SU-DHL-6 (cell line): ENCODE data around the gene TDP1.
A peak's percentile ranks its signal among the peaks of the same experiment; 100 is the strongest.

Experiments
- H2AFZ ChIP-seq: fragments of 200-600 bp; sonication (generic); 2 replicates; pipeline ENCODE4 v1.6.1; 2014; ENCODE audit warnings: low read depth, mild to moderate bottlenecking, moderate library complexity, mixed read lengths, antibody characterized with exemption, low read length; ENCODE audit not compliant: severe bottlenecking
- H3F3A ChIP-seq: fragments of 200-600 bp; shearing (Covaris generic); 2 replicates; pipeline ENCODE4 v1.6.0; 2016; ENCODE audit warnings: antibody characterized with exemption, mild to moderate bottlenecking; ENCODE audit not compliant: insufficient read depth
- H3K27ac ChIP-seq: fragments of 200-600 bp; sonication (generic); 2 replicates; pipeline ENCODE4 v1.5.1; 2016; ENCODE audit warnings: low read depth, mild to moderate bottlenecking, low read length, moderate library complexity, mixed read lengths
- H3K27me3 ChIP-seq: fragments of 200-600 bp; sonication (generic), shearing (Covaris generic); 2 replicates; pipeline ENCODE4 v1.6.0; 2014; ENCODE audit warnings: mild to moderate bottlenecking, low read length
- H3K36me3 ChIP-seq: fragments of 200-600 bp; sonication (generic); 2 replicates; pipeline ENCODE4 v1.6.1; 2014; ENCODE audit warnings: mild to moderate bottlenecking, low read length, mixed read lengths
- H3K4me2 ChIP-seq: fragments of 300-600, 200-600 bp; shearing (Covaris generic), sonication (generic); 2 replicates; pipeline ENCODE4 v1.6.0; 2014; ENCODE audit warnings: low read length, low read depth, mild to moderate bottlenecking; ENCODE audit not compliant: poor library complexity, severe bottlenecking
- H3K4me3 ChIP-seq: fragments of 200-600 bp; sonication (generic); 2 replicates; pipeline ENCODE4 v1.5.1; 2014; ENCODE audit warnings: antibody characterized with exemption, low read length, mild to moderate bottlenecking, mixed read lengths; ENCODE audit not compliant: insufficient read depth, poor library complexity, severe bottlenecking
- H3K79me2 ChIP-seq: fragments of 200-600 bp; sonication (generic); 2 replicates; pipeline ENCODE4 v1.6.1; 2014; ENCODE audit warnings: mild to moderate bottlenecking, low read length, moderate library complexity; ENCODE audit not compliant: insufficient read depth
- H3K9ac ChIP-seq: fragments of 200-600 bp; sonication (generic); 2 replicates; pipeline ENCODE4 v1.7.0; 2014; ENCODE audit warnings: mild to moderate bottlenecking, low read length
- H3K9me2 ChIP-seq: fragments of 200-600 bp; sonication (generic); replicated peaks from 2 replicates; pipeline ENCODE4 v1.6.1; 2014; ENCODE audit warnings: low read length; ENCODE audit not compliant: insufficient read depth
- H3K9me3 ChIP-seq: fragments of 200-600 bp; sonication (generic); 2 replicates; pipeline ENCODE4 v1.6.1; 2014; ENCODE audit warnings: low read length, mixed read lengths; ENCODE audit not compliant: insufficient read depth
- H4K20me1 ChIP-seq: fragments of 200-600 bp; sonication (generic); 2 replicates; pipeline ENCODE4 v1.6.1; 2014; ENCODE audit warnings: low read depth, mild to moderate bottlenecking, antibody characterized with exemption, low read length, moderate library complexity, mixed read lengths
- EZH2phosphoT487 ChIP-seq: fragments of 200-600 bp; sonication (generic), shearing (Covaris generic); conservative IDR thresholded peaks from 2 replicates; pipeline ENCODE4 v1.6.1; 2018; ENCODE audit warnings: mild to moderate bottlenecking, antibody characterized with exemption, low read length, moderate library complexity, mixed read lengths
- TF ChIP-seq, protein P1 (sequence below): fragments of 200-600 bp; sonication (generic); IDR thresholded peaks from one replicate; pipeline ENCODE4 v1.5.1; 2017; ENCODE audit warnings: antibody characterized with exemption, mild to moderate bottlenecking, low read length, moderate library complexity; ENCODE audit not compliant: insufficient read depth, poor library complexity, severe bottlenecking

TDP1 gene

DNA sequence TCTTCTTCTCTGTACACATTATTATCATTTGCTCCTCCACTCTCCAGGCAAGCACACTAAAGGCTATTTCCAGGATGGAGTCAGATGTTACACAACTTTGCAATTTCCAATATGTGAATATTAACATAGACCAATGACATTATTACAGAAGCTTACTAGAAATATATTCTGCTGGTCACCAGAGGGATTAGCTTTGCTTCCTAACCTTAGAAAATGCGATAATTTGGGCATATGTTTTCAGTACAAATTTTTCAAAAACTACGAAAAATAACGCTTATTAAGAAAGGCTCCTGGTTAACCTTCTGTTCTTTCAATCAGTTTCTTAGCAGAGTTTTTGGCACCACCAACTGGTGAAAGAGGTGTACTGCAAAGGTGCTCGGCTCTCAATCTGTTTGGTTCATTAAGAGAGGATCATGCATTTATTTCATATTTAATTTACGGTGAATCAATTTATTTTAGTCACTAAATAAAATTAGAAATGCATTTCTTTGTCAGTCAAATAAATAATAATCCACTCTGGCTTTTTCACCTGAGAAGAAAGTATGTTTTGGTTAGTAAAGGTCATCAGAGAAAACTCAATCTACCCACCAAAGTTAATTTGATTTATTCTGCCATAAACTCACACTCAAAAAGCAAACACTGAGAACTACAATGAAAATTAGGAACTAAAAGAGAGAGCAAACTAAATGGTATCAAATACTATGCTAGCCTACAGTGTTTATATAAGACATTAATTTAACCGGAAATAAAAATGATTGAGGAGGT lies 40.4 kb upstream of the TDP1 start:
- Histone ChIP-seq H3F3A (no peaks in the 10 kb centered on the region), H3K27ac (no peak overlapping the region), H3K79me2 (no peaks in the 10 kb centered on the region), H4K20me1 (no peaks in the 10 kb centered on the region), H3K9ac (no peak overlapping the region), H3K4me3 (no peak overlapping the region), H2AFZ (no peak overlapping the region), H3K9me3 (no peaks in the 10 kb centered on the region), H3K4me2 (no peak overlapping the region), H3K36me3 (no peaks in the 10 kb centered on the region), H3K9me2 (no peaks in the 10 kb centered on the region), H3K27me3 (no peaks in the 10 kb centered on the region)
- no peak for TF ChIP-seq EZH2phosphoT487
- TF ChIP-seq, protein P1, sequence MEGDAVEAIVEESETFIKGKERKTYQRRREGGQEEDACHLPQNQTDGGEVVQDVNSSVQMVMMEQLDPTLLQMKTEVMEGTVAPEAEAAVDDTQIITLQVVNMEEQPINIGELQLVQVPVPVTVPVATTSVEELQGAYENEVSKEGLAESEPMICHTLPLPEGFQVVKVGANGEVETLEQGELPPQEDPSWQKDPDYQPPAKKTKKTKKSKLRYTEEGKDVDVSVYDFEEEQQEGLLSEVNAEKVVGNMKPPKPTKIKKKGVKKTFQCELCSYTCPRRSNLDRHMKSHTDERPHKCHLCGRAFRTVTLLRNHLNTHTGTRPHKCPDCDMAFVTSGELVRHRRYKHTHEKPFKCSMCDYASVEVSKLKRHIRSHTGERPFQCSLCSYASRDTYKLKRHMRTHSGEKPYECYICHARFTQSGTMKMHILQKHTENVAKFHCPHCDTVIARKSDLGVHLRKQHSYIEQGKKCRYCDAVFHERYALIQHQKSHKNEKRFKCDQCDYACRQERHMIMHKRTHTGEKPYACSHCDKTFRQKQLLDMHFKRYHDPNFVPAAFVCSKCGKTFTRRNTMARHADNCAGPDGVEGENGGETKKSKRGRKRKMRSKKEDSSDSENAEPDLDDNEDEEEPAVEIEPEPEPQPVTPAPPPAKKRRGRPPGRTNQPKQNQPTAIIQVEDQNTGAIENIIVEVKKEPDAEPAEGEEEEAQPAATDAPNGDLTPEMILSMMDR = peak; percentile 93

DNA sequence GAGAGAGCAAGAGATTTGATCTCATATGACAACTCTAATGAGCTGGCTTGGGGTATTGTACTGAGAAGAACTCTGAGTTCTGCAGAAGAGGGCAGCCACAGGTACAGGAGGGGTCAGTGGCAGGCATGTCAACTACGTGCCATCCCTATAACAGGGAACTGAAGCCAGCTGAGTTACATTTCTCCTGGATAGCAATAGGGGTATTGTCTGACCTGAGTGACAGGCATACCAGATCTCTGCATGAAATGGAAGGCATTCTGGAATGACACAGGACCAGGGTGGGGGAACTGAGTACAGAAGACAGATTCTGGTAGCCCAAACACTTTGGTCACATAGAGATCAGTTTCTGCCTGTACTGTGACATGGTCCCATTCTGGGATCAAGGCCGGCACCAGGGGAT lies 37.0 kb upstream of the TDP1 start:
- H3K4me3 ChIP-seq = no peak overlapping the region
- no peaks in the 10 kb centered on the region for H3K27me3 ChIP-seq
- TF ChIP-seq, protein P1 = no peak
- no peak for TF ChIP-seq EZH2phosphoT487
- H2AFZ ChIP-seq = no peak overlapping the region
- H3K36me3 ChIP-seq = no peaks in the 10 kb centered on the region
- no peak overlapping the region for H3K4me2 ChIP-seq
- no peaks in the 10 kb centered on the region for H3K79me2 ChIP-seq
- H3F3A ChIP-seq = no peaks in the 10 kb centered on the region
- H3K9ac ChIP-seq = no peak overlapping the region
- H4K20me1 ChIP-seq = no peaks in the 10 kb centered on the region
- H3K9me3 ChIP-seq = no peaks in the 10 kb centered on the region
- H3K27ac ChIP-seq = no peak overlapping the region
- no peaks in the 10 kb centered on the region for H3K9me2 ChIP-seq

DNA sequence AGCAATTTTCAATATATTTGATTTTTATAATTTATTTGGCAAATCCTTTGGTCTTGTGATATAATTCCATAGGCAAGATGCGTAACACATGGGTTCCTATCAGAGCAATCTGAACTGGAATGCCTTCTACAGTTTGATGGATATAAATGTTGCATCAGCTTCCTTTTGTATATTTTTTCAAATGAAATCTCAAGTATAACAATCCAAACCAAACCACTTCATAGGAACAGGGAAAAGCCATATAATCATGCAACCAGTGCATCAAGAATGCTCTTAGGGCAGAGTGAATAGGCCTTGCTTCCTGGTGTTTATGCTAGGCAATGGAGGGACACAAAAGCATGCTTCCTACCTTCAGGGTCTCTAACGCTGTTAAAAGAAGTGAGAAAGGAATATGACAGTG lies 35.7 kb upstream of the TDP1 start:
- H4K20me1 ChIP-seq = no peaks in the 10 kb centered on the region
- H3K9me2 ChIP-seq = no peaks in the 10 kb centered on the region
- H3K27me3 ChIP-seq = no peaks in the 10 kb centered on the region
- no peak overlapping the region for H3K4me3 ChIP-seq
- no peaks in the 10 kb centered on the region for H3K36me3 ChIP-seq
- H3F3A ChIP-seq = no peaks in the 10 kb centered on the region
- H3K4me2 ChIP-seq = no peak overlapping the region
- no peak overlapping the region for H2AFZ ChIP-seq
- no peaks in the 10 kb centered on the region for H3K79me2 ChIP-seq
- no peak overlapping the region for H3K9ac ChIP-seq
- no peak overlapping the region for H3K27ac ChIP-seq
- TF ChIP-seq EZH2phosphoT487 = no peak
- TF ChIP-seq, protein P1 = no peak
- no peaks in the 10 kb centered on the region for H3K9me3 ChIP-seq
